ENCODE data around the gene PPM1F. TPM values are rescaled to one million over a fixed set of nuclear protein-coding genes. Genes with fewer than 3 reads are reported as not detected.

The PPM1F gene
- total RNA-seq, 5 donors from 2014 or later (not counting 1 experiment from before 2014, with no cell fraction given), result 18.7 to 29.9 (median 24.4) TPM

GRCh38 chr22:21971858-21972275 is 19.2 kb upstream of the PPM1F start:
- no peak overlapping the region for H3K27ac Mint-ChIP-seq
- H3K9me3 Mint-ChIP-seq, result no peaks in the 10 kb centered on the region
- no peaks in the 10 kb centered on the region for H3K27me3 ChIP-seq (replicated peaks in 1 of 2; ENCODE audit: control insufficient read depth in 2 of 2, extremely low read depth in 1 of 2, insufficient read depth in 2 of 2, low read length in 1 of 2)
- H3K36me3 Mint-ChIP-seq, result peaks cover 46% of the 10 kb centered on the region
- no peak overlapping the region for H3K27ac ChIP-seq (ENCODE audit: low read length)
- no peak overlapping the region for H3K4me3 ChIP-seq (ENCODE audit: control insufficient read depth in 1 of 2, extremely low read depth in 1 of 2, low read length in 1 of 2)
- ChIA-PET POLR2A (no interaction called here), CTCF (interaction anchor here (0.7 to 1.4 kb wide), 4 partner anchors 11 to 1246 kb away, joined by 3 to 8 read pairs (median 4); partner anchors contain the start of gene TOP3B (in 1 of the 2))
- no peaks in the 10 kb centered on the region for H3K27me3 Mint-ChIP-seq
- H3K4me1 Mint-ChIP-seq, result peaks cover 8 to 16% (median 9%) of the 10 kb centered on the region in 3 donors
- no peaks in the 10 kb centered on the region for H3K9me3 ChIP-seq
- H3K4me3 Mint-ChIP-seq, result no peak overlapping the region
- WGBS (ENCODE audit: insufficient coverage), result 90% methylated on average over 3 of the region's 7 CpGs
- H3K4me1 ChIP-seq (ENCODE audit: control insufficient read depth in 1 of 2, extremely low read depth in 1 of 2, insufficient read depth in 2 of 2, low read length in 2 of 2), result no peaks in the 10 kb centered on the region
- peaks cover 33 to 80% of the 10 kb centered on the region in 2 donors for H3K36me3 ChIP-seq (ENCODE audit: control insufficient read depth in 2 of 2, extremely low read depth in 1 of 2, insufficient read depth in 1 of 2, low read length in 1 of 2)
- ATAC-seq (replicated peaks in 1 of 4), result no peak
- DNase-seq, result no peak

GRCh38 chr22:21970800-21971617 is 18.4 kb upstream of the PPM1F start:
- ChIA-PET CTCF (interaction anchor here in 1 of 2 donors (0.6 kb wide), 1 partner anchor 8 kb away, joined by 8 read pairs; no protein-coding TSS in a partner anchor), POLR2A (no interaction called here)
- Mint-ChIP-seq H3K4me3 (no peak overlapping the region), H3K27ac (no peak overlapping the region), H3K36me3 (peaks cover 52% of the 10 kb centered on the region), H3K4me1 (peaks cover 2 to 7% (median 3%) of the 10 kb centered on the region in 3 donors), H3K27me3 (no peaks in the 10 kb centered on the region), H3K9me3 (no peaks in the 10 kb centered on the region)
- no peak for DNase-seq
- no peak for ATAC-seq (replicated peaks in 1 of 4)
- H3K27ac ChIP-seq (ENCODE audit: low read length), result no peak overlapping the region
- H3K27me3 ChIP-seq (replicated peaks in 1 of 2; ENCODE audit: control insufficient read depth in 2 of 2, extremely low read depth in 1 of 2, insufficient read depth in 2 of 2, low read length in 1 of 2), result no peaks in the 10 kb centered on the region
- no peaks in the 10 kb centered on the region for H3K4me1 ChIP-seq (ENCODE audit: control insufficient read depth in 1 of 2, extremely low read depth in 1 of 2, insufficient read depth in 2 of 2, low read length in 2 of 2)
- H3K9me3 ChIP-seq, result no peaks in the 10 kb centered on the region
- 95% methylated on average over 11 of the region's 18 CpGs for WGBS (ENCODE audit: insufficient coverage)
- H3K36me3 ChIP-seq (ENCODE audit: control insufficient read depth in 2 of 2, extremely low read depth in 1 of 2, insufficient read depth in 1 of 2, low read length in 1 of 2), result peaks cover 41 to 88% of the 10 kb centered on the region in 2 donors
- H3K4me3 ChIP-seq (ENCODE audit: control insufficient read depth in 1 of 2, extremely low read depth in 1 of 2, low read length in 1 of 2), result no peak overlapping the region

GRCh38 chr22:21970037-21970799 is 17.6 kb upstream of the PPM1F start:
- Mint-ChIP-seq H3K36me3 (peaks cover 48% of the 10 kb centered on the region), H3K27me3 (no peaks in the 10 kb centered on the region), H3K27ac (no peak overlapping the region), H3K4me3 (no peak overlapping the region), H3K4me1 (peaks cover 0 to 2% (median 0%) of the 10 kb centered on the region in 3 donors), H3K9me3 (no peaks in the 10 kb centered on the region)
- no peak for DNase-seq
- Histone ChIP-seq H3K4me3 (ENCODE audit: control insufficient read depth in 1 of 2, extremely low read depth in 1 of 2, low read length in 1 of 2) (no peak overlapping the region), H3K36me3 (ENCODE audit: control insufficient read depth in 2 of 2, extremely low read depth in 1 of 2, insufficient read depth in 1 of 2, low read length in 1 of 2) (peaks cover 41 to 89% of the 10 kb centered on the region in 2 donors), H3K9me3 (no peaks in the 10 kb centered on the region), H3K27ac (ENCODE audit: low read length) (no peak overlapping the region), H3K4me1 (ENCODE audit: control insufficient read depth in 1 of 2, extremely low read depth in 1 of 2, insufficient read depth in 2 of 2, low read length in 2 of 2) (no peaks in the 10 kb centered on the region), H3K27me3 (replicated peaks in 1 of 2; ENCODE audit: control insufficient read depth in 2 of 2, extremely low read depth in 1 of 2, insufficient read depth in 2 of 2, low read length in 1 of 2) (no peaks in the 10 kb centered on the region)
- no peak for ATAC-seq (replicated peaks in 1 of 4)
- CTCF ChIA-PET, result interaction anchor here in 1 of 2 donors (0.6 kb wide), 1 partner anchor 97 kb away, joined by 3 read pairs; no protein-coding TSS in a partner anchor
- over 99% methylated on average over 11 of the region's 19 CpGs for WGBS (ENCODE audit: insufficient coverage)
- POLR2A ChIA-PET, result no interaction called here

GRCh38 chr22:21968452-21969129 is 15.9 kb upstream of the PPM1F start:
- ATAC-seq (replicated peaks in 1 of 4) (no peak), DNase-seq (no peak)
- ChIA-PET CTCF (no interaction called here), POLR2A (no interaction called here)
- no peak overlapping the region for H3K4me3 Mint-ChIP-seq
- H3K36me3 ChIP-seq (ENCODE audit: control insufficient read depth in 2 of 2, extremely low read depth in 1 of 2, insufficient read depth in 1 of 2, low read length in 1 of 2), result peaks cover 41 to 89% of the 10 kb centered on the region in 2 donors
- peaks cover 46% of the 10 kb centered on the region for H3K36me3 Mint-ChIP-seq
- no peaks in the 10 kb centered on the region for H3K9me3 Mint-ChIP-seq
- WGBS (ENCODE audit: insufficient coverage), result no CpG with 5 or more reads among the region's 5 CpGs
- no peaks in the 10 kb centered on the region for H3K27me3 ChIP-seq (replicated peaks in 1 of 2; ENCODE audit: control insufficient read depth in 2 of 2, extremely low read depth in 1 of 2, insufficient read depth in 2 of 2, low read length in 1 of 2)
- H3K4me1 ChIP-seq (ENCODE audit: control insufficient read depth in 1 of 2, extremely low read depth in 1 of 2, insufficient read depth in 2 of 2, low read length in 2 of 2), result no peaks in the 10 kb centered on the region
- H3K9me3 ChIP-seq, result no peaks in the 10 kb centered on the region
- H3K27ac ChIP-seq (ENCODE audit: low read length), result no peak overlapping the region
- H3K27ac Mint-ChIP-seq, result no peak overlapping the region
- peaks cover 0 to 2% (median 0%) of the 10 kb centered on the region in 3 donors for H3K4me1 Mint-ChIP-seq
- H3K27me3 Mint-ChIP-seq, result no peaks in the 10 kb centered on the region
- H3K4me3 ChIP-seq (ENCODE audit: control insufficient read depth in 1 of 2, extremely low read depth in 1 of 2, low read length in 1 of 2), result no peak overlapping the region

- Histone ChIP-seq H3K36me3 (ENCODE audit: control insufficient read depth in 2 of 2, extremely low read depth in 1 of 2, insufficient read depth in 1 of 2, low read length in 1 of 2) (peaks cover 44 to 85% of the 10 kb centered on the region in 2 donors), H3K27ac (ENCODE audit: low read length) (no peak overlapping the region), H3K4me3 (ENCODE audit: control insufficient read depth in 1 of 2, extremely low read depth in 1 of 2, low read length in 1 of 2) (no peak overlapping the region), H3K9me3 (no peaks in the 10 kb centered on the region), H3K4me1 (ENCODE audit: control insufficient read depth in 1 of 2, extremely low read depth in 1 of 2, insufficient read depth in 2 of 2, low read length in 2 of 2) (no peaks in the 10 kb centered on the region), H3K27me3 (replicated peaks in 1 of 2; ENCODE audit: control insufficient read depth in 2 of 2, extremely low read depth in 1 of 2, insufficient read depth in 2 of 2, low read length in 1 of 2) (no peaks in the 10 kb centered on the region)
- no peak for ATAC-seq (replicated peaks in 1 of 4)
- CTCF ChIA-PET, result no interaction called here
- no peak for DNase-seq
- no peak overlapping the region for H3K4me3 Mint-ChIP-seq
- peaks cover 0 to 2% (median 0%) of the 10 kb centered on the region in 3 donors for H3K4me1 Mint-ChIP-seq
- no peaks in the 10 kb centered on the region for H3K27me3 Mint-ChIP-seq
- H3K36me3 Mint-ChIP-seq, result peaks cover 46% of the 10 kb centered on the region
- H3K9me3 Mint-ChIP-seq, result no peaks in the 10 kb centered on the region
- POLR2A ChIA-PET, result no interaction called here
- WGBS (ENCODE audit: insufficient coverage), result 94% methylated on average over 6 of the region's 7 CpGs
- no peak overlapping the region for H3K27ac Mint-ChIP-seq
Observed at GRCh38 chr22:21967693-21968271, 15.1 kb upstream of the PPM1F start.

Data from T-cell (primary cell).